Measurements from ENCODE around the gene PI3. TPM values are rescaled to one million over a fixed set of nuclear protein-coding genes. Genes with fewer than 3 reads are reported as not detected.

The PI3 gene
- total RNA-seq, 1 experiment from 2014 or later: not detected

DNA sequence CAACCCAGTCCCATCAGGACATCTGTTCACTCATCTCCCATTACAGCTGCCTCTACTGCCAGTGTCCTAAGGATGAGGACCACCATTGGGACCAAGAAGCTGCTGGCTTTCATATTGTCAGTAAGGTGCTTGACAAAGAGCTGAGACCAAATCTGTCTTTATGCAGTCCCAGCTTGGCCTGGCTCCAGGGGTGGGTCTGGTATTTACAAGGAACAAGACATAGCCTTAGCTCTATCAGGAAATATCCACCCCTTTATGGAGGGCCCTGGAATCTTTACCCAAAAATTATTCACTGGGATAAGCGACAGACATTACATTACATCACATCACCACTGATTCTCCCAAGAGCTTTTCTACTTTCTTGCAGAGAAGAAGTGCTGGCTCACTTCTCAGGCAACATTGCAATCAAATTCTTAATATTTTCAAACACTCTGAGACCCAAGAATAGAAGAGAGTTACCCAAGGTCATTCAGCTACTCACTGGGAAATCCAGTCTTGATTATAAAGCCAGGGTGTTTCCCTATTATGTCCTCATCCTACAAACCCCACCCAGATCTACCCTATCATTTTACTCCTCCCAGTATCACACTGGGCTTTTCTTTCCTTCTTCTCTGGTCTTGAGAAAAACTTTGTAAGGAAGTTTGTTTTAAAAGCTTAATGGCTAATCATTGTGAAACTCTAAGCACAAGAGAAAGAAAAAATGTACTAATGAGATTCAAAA is 11.5 kb upstream of the PI3 start:
- no peak for DNase-seq
- H3K4me3 ChIP-seq (ENCODE audit: insufficient read depth, low read depth, low read length): no peak overlapping the region
- H3K36me3 ChIP-seq (replicated peaks; ENCODE audit: control insufficient read depth, insufficient read depth, low read length): no peaks in the 10 kb centered on the region
- H3K27me3 ChIP-seq (ENCODE audit: control insufficient read depth, insufficient read depth, low read length): no peaks in the 10 kb centered on the region

DNA sequence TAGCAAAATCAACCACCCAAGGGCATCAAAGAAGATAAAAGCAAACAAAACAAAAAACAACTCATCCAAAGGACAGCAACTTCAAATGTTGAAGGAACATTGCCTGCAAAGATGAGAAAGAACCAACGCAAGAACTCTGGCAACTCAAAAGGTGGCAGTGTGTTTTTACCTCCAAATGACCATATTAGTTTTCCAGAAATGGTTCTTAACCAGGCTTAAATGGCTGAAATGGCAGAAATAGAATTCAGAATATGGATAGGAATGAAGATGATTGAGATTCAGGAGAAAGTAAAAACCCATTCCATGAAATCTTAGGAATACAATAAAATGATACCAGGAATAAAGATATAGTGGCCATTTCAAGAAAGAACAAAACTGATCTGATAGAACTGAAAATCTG is 9.8 kb upstream of the PI3 start:
- DNase-seq: no peak
- no peaks in the 10 kb centered on the region for H3K27me3 ChIP-seq (ENCODE audit: control insufficient read depth, insufficient read depth, low read length)
- H3K4me3 ChIP-seq (ENCODE audit: insufficient read depth, low read depth, low read length): no peak overlapping the region
- no peaks in the 10 kb centered on the region for H3K36me3 ChIP-seq (replicated peaks; ENCODE audit: control insufficient read depth, insufficient read depth, low read length)

DNA sequence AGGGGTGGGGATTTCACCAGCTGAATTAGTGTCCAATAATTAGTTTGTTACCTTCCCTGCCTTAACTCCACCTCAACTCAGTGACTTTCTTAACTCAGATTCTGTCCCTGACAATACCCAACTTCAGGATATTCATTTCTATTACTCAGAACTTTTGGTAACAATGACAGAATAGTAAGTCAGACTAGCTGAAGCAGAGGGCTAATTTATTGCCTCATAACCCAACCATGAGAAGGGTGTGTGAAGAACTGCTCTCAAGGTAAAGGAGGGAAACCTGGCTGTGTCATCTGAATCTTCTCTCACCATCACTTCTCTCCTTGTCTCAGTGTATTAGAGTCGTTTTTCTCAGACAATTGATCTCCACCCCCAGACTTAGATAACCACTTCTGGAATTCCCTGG is 1.2 kb upstream of the PI3 start:
- no peaks in the 10 kb centered on the region for H3K36me3 ChIP-seq (replicated peaks; ENCODE audit: control insufficient read depth, insufficient read depth, low read length)
- DNase-seq: no peak
- no peaks in the 10 kb centered on the region for H3K27me3 ChIP-seq (ENCODE audit: control insufficient read depth, insufficient read depth, low read length)
- no peak overlapping the region for H3K4me3 ChIP-seq (ENCODE audit: insufficient read depth, low read depth, low read length)

DNA sequence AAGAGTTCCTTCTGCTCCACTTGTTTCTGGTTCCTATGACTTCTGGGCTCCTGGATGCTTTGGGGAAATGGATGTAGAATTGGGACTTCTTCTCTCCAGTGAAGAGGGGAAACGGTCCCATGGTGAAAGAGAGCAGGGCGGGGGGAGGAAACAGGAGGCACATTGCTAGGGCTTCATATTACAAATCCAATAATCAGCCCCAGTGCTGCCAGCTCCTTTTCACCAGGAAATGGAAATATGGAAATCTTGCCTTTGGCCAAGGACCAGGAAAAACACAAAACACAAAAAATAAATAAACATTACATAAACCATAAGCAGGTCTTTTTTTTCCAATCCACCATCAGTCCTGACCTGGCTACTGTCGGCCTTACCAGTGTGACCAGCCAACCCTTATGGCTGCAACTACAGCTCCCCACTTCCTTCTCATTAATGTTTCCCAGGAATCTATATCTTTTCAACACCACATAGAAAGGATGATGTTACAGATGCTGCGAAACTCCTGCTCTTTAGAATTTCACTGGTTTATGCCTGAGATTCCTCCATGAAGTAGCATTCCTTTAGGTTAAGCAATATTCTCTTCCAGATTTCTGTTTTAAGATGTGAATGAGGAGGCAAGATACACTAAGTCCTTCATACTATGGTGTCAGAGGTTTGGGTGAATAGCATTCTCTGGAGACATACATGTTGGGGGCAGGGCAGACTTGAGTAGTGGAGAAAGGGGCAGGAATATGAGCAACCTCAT is 2.0 kb downstream of the PI3 start:
- H3K36me3 ChIP-seq (replicated peaks; ENCODE audit: control insufficient read depth, insufficient read depth, low read length): no peaks in the 10 kb centered on the region
- no peak for DNase-seq
- H3K4me3 ChIP-seq (ENCODE audit: insufficient read depth, low read depth, low read length): no peak overlapping the region
- no peaks in the 10 kb centered on the region for H3K27me3 ChIP-seq (ENCODE audit: control insufficient read depth, insufficient read depth, low read length)

DNA sequence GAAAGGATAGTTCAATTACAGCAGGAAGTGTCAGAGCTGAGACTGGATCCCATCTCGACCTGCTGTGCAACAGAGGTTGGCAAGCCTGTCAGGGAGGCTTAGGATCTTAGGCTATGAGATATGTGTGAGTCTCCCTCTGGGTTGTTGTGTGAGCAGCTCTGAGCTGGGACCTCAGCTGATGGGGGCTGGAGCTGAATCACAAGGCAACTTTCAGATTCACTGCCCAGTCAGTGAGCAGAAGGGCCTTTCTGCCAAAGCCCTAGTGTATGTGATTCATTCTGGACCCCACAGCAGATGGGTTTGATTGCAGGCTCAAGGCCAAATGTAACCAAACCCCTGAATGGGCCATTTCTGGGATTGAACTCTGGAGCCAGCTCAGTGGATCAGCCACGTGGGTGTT is 4.5 kb downstream of the PI3 start:
- no peak for DNase-seq
- Histone ChIP-seq H3K36me3 (replicated peaks; ENCODE audit: control insufficient read depth, insufficient read depth, low read length) (no peaks in the 10 kb centered on the region), H3K4me3 (ENCODE audit: insufficient read depth, low read depth, low read length) (no peak overlapping the region), H3K27me3 (ENCODE audit: control insufficient read depth, insufficient read depth, low read length) (no peaks in the 10 kb centered on the region)

DNA sequence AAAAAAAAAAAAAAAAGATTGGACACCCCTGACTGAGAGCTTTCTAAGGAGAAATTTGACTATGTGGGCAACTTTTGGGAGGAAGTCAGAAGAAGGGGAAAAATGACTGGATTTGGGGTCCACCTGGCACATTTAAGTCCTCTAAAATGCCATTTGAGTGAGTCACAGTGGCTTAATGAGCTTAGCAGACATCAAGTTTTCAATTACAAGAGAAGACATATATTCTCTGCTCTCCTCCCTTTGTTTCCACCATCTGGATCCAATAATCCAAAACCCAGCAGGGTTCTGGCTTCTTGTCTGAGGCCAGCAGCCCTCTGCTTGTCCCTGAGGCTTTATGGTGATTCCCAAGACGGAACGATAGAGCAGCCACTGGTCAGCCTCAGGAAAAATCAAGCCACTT is 6.9 kb downstream of the PI3 start:
- no peak for DNase-seq
- no peaks in the 10 kb centered on the region for H3K27me3 ChIP-seq (ENCODE audit: control insufficient read depth, insufficient read depth, low read length)
- no peaks in the 10 kb centered on the region for H3K36me3 ChIP-seq (replicated peaks; ENCODE audit: control insufficient read depth, insufficient read depth, low read length)
- no peak overlapping the region for H3K4me3 ChIP-seq (ENCODE audit: insufficient read depth, low read depth, low read length)

DNA sequence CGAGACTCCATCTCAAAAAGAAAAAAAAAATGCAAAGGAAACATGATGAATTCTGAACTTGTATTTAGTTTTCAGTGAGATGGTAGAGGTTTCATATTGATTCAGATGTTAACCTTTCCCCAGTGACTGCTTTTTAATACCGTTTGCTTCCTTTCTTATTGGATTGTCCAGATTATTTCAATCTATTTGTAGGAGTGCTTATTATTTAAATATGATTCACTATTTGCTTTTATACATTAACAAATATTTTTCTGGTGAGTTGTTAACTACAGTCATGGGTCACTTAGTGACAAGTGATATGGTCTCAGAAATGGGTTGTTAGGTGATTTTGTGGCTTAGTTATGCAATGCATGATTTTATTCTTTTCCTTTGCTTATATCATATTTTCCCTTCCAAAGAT is 8.4 kb downstream of the PI3 start:
- no peaks in the 10 kb centered on the region for H3K36me3 ChIP-seq (replicated peaks; ENCODE audit: control insufficient read depth, insufficient read depth, low read length)

DNA sequence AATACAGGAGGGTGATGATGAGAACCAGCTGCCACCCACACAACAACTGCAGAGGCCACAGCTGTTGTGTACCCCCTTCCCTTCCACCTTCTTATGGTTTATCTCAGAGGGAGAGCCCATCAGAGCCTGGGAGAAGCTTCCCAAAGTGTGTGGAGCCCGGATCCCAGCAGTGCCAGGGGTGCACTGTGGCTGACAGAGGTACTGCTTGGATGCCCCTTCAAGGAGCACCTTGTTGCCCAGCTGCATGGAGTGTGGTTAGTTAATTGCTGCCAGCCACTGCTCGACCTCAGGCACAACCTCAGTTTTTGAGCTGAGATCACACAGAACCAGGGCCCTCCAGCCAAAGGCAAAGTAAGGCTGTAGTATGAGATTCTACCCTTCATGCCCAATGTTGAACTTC is 13.0 kb downstream of the PI3 start:
- Histone ChIP-seq H3K27me3 (ENCODE audit: control insufficient read depth, insufficient read depth, low read length) (no peaks in the 10 kb centered on the region), H3K36me3 (replicated peaks; ENCODE audit: control insufficient read depth, insufficient read depth, low read length) (no peaks in the 10 kb centered on the region), H3K4me3 (ENCODE audit: insufficient read depth, low read depth, low read length) (no peak overlapping the region)
- no peak for DNase-seq

More for the DNA sequence above, 8.4 kb downstream of the PI3 start:
- no peak overlapping the region for H3K4me3 ChIP-seq (ENCODE audit: insufficient read depth, low read depth, low read length)
- H3K27me3 ChIP-seq (ENCODE audit: control insufficient read depth, insufficient read depth, low read length): no peaks in the 10 kb centered on the region
- DNase-seq: no peak

DNA sequence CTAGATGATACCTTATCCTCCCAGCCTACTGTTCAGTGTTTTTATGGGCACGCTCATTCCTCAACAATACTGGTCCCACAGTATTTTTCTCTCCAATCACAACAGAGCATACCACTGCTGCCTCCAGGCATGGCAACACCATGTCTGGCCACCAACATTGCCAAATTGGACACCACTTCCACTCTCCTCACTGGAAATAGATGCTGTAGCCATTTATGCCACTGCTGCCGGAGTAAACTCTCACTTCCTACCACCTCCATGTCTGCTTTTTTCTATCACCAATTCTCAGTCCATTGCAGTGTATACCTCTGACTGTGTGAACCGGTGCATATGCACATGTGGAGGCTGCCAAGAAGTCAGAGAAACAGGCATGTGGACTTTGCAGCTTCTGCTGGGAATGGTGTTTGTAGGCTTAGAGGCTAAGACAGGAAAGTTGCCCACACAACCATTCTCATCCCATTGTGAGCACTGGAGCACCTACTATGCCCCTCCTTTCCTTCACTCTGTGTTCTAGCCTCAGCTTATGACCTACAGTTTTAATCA is 14.4 kb downstream of the PI3 start:
- Histone ChIP-seq H3K36me3 (replicated peaks; ENCODE audit: control insufficient read depth, insufficient read depth, low read length) (no peaks in the 10 kb centered on the region), H3K4me3 (ENCODE audit: insufficient read depth, low read depth, low read length) (no peak overlapping the region), H3K27me3 (ENCODE audit: control insufficient read depth, insufficient read depth, low read length) (no peaks in the 10 kb centered on the region; the same call in 1 of the 2 replicates)
- DNase-seq: no peak

DNA sequence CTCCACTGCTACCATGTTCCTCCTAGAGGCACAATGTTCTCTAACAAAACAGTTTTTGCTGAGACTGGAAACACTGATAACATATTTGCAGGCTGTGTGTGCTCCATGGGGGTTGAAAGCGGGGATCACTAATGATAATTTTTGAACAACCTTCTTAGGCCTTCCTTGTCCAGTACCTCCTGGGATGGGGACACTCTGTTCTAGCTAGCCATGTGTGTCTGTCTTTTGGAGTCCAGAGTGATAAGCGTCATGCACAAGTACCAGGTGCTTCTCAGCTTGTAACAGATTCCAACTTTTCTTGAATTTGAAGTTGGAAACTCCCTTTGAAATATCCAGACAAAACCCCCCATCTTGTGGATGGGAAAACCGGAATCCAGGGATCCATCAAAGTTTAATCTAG is 15.2 kb downstream of the PI3 start:
- DNase-seq: no peak
- Histone ChIP-seq H3K27me3 (ENCODE audit: control insufficient read depth, insufficient read depth, low read length) (no peaks in the 10 kb centered on the region; the same call in 1 of the 2 replicates), H3K4me3 (ENCODE audit: insufficient read depth, low read depth, low read length) (no peak overlapping the region), H3K36me3 (replicated peaks; ENCODE audit: control insufficient read depth, insufficient read depth, low read length) (no peaks in the 10 kb centered on the region)

DNA sequence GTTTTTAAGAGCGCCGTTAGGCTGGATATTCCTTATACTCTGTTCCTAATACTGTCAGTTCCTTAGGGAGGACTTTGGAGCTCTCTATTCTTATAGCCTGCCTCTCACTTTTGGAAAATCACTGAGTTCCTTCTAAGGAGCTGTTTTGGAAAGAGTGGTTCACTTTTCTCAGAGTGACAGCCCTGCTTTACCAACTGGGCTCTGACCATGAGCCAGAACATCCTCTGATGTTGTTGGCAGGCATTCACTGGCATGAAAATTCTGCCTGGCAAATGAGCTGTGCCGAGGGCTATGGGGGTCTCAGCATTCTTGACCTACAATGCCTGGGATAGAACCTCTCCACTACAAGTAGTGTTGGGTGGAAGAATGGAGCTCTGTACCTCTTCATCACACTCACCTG is 17.2 kb downstream of the PI3 start:
- DNase-seq: no peak
- H3K4me3 ChIP-seq (ENCODE audit: insufficient read depth, low read depth, low read length): no peak overlapping the region
- H3K36me3 ChIP-seq (replicated peaks; ENCODE audit: control insufficient read depth, insufficient read depth, low read length): no peaks in the 10 kb centered on the region
- H3K27me3 ChIP-seq (ENCODE audit: control insufficient read depth, insufficient read depth, low read length): no peaks in the 10 kb centered on the region; the same call in 1 of the 2 replicates

DNA sequence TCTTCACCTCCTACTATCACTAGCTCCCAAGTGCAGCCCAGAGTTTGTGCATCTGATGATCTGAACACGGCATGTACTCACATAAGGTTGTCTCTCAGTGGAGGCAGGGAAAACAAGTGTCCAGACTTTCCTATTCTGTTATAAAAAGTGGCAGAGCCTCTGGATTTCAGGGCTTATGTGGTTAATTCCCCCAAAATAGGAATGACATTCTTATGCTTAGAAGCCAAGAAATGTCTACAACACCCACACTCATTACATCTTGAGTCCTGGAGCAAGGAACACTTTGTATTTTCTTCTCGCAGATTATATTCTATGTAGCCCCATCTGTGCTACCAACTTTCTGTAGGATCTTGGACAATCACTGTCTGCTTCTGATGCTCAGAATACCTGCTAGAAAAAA is 18.6 kb downstream of the PI3 start:
- no peaks in the 10 kb centered on the region for H3K36me3 ChIP-seq (replicated peaks; ENCODE audit: control insufficient read depth, insufficient read depth, low read length)
- no peaks in the 10 kb centered on the region; the same call in 1 of the 2 replicates for H3K27me3 ChIP-seq (ENCODE audit: control insufficient read depth, insufficient read depth, low read length)
- H3K4me3 ChIP-seq (ENCODE audit: insufficient read depth, low read depth, low read length): no peak overlapping the region
- no peak for DNase-seq

DNA sequence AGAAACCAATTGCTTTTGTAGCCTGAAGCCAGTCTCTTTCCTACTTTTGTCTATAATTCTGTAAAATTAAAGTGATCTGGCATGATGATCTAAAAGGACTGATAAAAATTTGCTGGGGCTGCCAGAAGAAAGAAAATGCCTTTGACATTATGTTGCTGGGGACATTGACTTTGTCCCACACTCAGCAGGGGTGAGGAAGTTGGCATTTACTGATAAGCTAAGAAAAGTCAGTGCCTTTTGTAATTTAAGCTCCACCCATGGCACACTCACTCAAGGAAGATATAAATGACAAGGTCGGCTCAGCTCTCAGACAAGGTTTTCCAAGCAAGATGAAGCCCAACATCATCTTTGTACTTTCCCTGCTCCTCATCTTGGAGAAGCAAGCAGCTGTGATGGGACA is 32.0 kb downstream of the PI3 start, which contains the start of gene SEMG1:
SEMG1 (plus strand) TSS at position 309 of the 400 bp plus-strand sequence; CDS start at position 330, 21 bp downstream.
- Histone ChIP-seq H3K36me3 (replicated peaks; ENCODE audit: control insufficient read depth, insufficient read depth, low read length) (no peaks in the 10 kb centered on the region), H3K27me3 (ENCODE audit: control insufficient read depth, insufficient read depth, low read length) (no peaks in the 10 kb centered on the region), H3K4me3 (ENCODE audit: insufficient read depth, low read depth, low read length) (no peak within 1 kb of the TSS)
- DNase-seq: no peak

DNA sequence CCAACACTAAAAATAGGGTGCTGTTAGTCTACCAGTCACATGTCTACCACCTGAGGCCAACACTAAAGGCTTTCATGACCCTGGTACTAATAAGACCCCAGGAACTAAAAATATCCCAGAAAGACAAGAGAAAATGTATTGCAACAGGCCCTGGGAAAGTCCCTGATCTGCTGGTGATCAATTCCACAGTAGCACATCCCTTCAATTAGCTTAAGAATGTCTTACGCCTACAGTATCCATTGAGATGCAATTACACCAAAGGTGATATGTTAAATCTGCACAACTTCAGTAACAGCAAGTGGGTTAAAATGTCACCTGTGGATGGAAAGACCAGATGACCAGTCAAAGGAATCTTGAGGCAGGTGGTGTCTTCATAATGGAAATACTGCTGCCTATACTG is 35.2 kb downstream of the PI3 start:
- Histone ChIP-seq H3K27me3 (ENCODE audit: control insufficient read depth, insufficient read depth, low read length) (no peaks in the 10 kb centered on the region), H3K4me3 (ENCODE audit: insufficient read depth, low read depth, low read length) (no peak overlapping the region)
- peak; percentile 32 for DNase-seq

More for the DNA sequence above, 35.2 kb downstream of the PI3 start:
- no peaks in the 10 kb centered on the region for H3K36me3 ChIP-seq (replicated peaks; ENCODE audit: control insufficient read depth, insufficient read depth, low read length)
